IPS DF 4.7 (cell line): ENCODE results near the gene CD2BP2.
"Not testable (repeated sequence)": the region's sequence is repeated elsewhere in the genome, so short reads cannot be mapped to it uniquely, and the experiment has no call there.

Experiments used
- DNase-seq: peaks from one replicate; pipeline ENCODE4 v3.0.0-alpha.2; 2013; ENCODE audit warnings: low spot score; ENCODE audit errors: extremely low read depth

Gene CD2BP2

DNA sequence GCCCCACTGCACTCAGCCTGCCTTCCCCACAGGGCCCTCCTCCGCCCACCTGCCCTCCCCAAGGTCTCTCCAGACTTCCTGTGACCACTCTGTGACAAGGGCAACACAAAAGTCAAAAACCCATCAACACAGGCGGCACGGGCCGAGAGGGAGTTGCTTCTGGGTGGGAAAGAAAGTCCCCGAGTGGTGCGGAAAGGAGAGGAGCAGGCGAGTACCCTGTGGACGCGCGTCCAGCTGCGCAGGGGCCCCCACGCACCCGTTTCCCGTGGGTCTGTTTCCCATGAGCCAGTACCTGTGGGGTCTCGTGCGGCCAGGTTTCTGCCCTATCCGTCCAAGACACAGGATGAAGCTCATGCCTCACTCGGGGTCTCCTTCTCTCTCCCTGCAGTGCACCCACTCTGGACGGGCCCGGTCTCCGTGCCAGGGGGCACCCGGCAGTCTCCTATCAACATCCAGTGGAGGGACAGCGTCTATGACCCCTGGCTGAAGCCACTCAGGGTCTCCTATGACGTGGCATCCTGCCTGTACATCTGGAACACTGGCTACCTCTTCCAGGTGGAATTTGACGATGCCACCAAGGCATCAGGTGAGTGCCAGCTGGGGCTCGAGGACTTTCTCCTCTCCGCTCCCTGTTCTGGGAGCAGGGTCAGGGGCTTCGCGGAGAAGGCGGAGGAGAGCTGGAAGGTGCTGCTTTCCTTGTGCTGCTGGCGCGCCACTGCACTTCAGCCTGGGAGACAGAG, 12.2 kb downstream of the CD2BP2 start:
- no peak for DNase-seq

DNA sequence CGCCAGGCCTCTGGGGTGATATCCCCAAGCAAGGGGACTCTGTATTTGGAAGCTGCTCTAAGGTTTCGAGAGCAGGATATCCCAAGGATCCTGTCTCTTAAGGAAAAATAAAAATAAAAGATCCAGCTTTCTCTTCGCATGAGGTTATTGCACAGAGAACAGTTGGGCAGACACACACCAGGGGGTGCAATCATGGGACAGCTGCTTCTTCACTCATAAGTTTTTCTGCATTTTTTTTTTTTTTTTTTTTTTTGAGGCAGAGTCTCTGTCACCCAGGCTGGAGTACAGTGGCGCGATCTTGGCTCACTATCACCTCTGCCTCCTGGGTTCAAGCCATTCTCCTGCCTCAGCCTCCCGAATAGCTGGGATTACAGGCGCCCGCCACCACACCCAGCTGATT, 13.1 kb downstream of the CD2BP2 start:
- DNase-seq, result not testable (repeated sequence)

DNA sequence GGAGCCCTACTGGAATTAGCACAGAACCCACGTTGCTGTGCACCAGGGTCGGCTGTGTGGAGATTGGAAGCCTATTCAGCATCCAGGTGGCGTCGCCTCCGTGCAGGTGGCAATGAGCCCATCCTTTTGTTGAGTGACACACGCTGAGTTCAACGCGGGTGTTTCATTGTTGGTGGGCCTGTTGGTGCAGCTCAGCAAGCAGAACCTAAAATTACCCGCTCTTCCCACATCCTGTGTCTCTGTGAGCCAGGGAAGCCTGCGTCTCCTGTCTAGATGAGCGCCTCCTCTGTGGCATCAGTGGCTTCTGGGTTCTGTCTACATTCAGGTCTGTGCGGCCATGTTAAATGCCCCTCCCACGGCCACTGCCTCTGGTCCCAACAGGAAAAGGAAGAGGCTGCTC, 14.5 kb downstream of the CD2BP2 start:
- DNase-seq, result no peak

DNA sequence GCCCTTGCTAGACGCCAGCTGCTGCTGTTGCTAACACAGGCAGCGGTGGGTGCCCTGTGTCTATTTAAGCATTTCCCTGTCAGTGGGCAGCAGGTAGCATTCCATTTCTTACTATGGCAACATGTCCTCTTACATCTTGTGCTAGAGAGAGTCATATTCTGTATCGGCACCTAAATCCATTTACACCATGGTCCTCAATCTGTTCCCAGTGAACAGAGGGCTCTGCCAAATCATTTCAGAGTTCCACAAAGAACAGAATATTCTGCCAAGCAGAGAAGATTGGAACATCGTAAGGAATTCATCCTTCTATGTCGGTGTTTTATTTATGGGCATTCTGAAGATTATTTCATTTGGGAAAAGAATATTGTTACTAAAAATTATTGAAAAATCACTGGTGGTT, 16.4 kb downstream of the CD2BP2 start:
- DNase-seq, result not testable (repeated sequence)

DNA sequence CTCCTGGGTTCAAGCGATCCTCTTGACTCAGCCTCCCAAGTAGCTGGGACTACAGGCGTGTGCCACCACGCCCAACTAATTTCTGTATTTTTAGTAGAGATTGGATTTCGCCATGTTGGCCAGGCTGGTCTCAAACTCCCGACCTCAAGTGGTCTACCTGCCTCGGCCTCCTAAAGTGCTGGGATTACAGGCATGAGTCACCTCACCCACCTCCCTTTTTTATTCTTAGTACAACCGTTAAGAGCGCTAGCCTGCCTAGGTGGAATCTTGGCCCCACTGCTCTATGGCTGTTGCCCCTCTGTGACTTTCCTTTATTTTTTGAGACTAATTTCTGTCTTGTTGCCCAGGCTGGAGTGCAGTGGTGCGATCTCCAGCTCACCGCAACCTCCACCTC, 17.1 kb downstream of the CD2BP2 start:
- DNase-seq, result not testable (repeated sequence)

DNA sequence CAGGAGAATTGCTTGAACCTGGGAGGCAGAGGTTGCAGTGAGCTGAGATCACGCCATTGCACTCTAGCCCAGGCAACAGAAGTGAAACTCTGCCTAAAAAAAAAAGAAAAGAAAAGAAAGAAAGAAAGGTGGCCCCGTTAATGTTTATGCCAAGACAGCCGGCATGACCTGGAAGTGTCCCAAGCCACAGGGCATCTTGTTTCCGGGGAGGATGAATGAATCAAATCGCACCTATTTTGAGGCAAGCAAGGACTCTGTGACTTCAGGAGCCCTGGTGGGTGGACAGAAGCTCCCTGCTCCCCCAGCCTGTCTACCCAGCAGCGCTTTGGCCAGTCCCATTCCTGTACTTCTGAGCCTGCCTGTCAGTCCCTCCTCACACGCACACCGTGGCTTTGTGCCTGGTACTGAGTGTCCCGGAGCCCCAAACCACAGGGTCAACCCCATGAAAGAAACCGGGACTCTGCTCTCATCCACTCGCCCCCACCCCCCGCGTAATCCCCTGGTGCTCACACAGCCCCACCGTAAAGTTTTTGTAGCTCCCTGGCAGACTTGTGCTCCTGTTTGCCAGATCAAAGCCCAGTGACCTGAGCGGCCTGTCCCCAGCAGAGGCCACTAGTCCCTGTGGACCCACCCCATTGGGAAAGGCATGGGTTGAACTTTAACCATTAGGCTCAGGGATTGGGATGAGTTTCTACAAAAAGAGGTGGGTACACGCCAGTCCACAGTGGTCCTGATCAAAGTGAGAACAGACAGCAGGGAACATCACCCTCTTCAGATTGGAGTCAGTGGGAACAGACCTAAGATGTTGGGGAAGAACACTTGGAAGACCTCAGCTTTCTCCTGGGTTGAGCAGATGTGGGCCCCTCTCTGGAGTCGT, 19.3 kb downstream of the CD2BP2 start:
- no peak for DNase-seq

DNA sequence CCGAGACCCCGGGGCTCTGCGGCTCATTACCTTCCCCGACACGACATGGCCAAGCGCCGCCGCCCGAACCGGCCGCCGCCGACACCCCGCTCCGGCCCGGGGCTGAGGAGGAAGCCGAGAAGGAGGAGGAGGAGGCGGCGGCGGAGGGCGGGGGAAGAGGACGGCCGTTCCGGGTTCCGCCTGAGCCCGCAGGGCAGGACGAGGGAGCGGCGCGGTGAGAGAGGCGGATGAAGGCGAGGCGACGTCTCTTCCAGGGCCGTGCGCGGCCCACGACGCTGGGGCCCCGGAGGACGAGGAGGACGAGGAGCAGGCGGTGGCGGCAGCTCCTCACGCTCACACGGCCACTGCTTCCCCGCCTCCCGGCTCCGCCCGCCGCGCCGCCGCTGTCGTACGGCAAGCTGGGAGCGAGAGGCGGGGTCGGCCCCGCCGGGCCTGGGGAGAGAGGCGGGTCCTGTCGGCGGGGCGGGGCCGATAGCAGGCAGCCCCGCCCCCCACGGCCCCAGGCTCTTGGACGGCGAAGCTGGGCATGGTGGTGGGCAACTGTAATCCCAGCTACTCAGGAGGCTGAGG, 20.0 kb downstream of the CD2BP2 start:
- DNase-seq, result not testable (repeated sequence)

DNA sequence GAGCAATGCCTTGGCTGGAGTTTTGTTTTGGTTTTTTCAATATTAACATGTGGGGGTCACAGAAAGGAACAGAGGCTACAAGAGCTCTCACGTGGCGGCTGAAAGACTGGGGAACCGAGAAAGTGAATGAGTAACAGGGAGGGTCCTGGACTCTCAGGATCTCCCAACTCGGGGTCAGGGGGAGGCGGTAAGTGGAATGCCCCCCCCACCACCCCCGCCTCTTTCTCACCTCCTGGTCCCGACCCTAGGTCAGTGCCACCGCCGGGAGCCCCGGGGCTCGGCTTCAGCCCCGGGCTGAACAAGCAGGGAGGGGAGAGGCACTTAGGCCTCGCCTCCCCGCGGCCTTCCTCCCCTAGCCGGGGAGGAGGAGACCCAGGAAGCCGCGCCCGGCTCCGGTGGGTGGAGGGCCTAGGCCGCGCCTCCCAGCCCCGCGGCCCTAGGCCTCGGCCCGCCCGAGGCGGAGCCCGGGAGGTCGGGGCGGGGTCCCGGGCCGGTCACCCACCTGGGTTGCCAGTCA, 20.6 kb downstream of the CD2BP2 start:
- not testable (repeated sequence) for DNase-seq

DNA sequence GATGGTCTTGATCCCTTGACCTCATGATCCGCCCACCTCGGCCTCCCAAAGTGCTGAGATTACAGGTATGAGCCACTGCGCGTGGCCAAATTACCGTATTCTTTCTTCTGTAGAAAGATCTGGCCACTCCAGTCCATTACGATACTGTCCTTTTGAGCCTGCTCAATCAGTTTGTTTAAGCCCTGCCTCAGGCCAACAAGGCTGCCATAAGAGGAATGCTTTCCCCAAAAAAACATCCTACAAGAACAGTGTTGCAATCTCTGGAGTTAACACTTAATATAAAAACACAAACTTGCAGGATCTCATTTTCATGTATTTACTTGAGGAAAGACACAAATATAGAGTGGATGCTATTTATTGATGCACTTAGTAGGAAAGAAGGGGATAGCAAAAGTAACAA, 30.9 kb downstream of the CD2BP2 start:
- DNase-seq, result not testable (repeated sequence)

DNA sequence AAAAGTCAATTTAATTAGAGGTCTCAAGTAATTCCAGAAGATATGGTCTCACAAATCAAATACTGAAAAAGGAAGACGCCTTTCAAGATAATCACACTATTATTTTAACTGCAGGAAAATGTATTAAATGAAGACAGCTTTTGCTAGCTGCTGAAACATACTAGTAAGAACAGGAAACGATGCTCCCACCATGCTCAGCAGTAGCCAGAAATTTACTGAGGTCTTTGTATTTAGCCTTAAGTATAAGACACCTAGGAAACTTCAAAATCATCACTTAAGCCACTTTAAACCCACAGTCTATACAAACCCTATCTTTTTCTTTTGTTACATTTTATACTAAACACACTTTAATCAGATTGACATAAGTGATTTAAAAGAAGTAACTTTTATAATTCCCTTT, 36.5 kb downstream of the CD2BP2 start:
- DNase-seq, result not testable (repeated sequence)

DNA sequence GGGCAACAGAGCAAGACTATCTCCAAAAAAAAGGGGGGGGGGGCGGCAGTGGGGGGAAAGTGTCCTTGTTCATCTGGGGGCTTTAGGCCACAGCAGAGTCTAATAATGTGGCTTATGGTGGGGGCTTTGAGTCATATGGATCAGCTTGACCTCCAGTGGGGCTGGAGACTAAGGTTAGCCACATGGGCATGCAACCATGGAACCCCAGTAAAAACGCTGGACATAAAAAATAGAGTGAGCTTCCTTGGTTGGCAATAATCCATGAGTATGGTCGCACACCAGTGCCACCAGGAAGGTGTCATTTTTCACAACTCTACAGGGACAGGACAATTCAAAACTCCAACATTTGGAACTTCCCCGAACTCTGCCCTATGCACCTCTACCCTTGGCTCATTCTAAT, 44.2 kb downstream of the CD2BP2 start:
- DNase-seq, result not testable (repeated sequence)

DNA sequence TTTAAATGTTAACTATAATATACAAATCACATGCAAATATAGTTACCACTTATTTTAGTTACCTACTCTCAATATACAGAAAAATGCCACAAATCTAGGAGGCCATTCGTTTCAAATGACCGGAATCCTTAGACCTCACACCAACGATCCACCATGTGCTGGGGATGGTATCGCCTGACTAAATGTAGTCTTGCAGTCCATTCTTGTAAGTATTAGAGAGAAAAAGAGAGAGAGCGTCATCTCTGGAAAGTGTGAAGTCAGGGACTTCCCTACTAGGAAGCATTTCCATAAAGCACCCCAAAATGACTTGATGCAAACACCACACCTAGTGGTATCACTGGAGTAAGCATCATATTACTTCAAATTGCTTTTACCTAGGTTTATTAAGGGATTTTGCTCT, 45.9 kb downstream of the CD2BP2 start:
- not testable (repeated sequence) for DNase-seq
